SK-N-MC (cell line): Measurements from ENCODE around the gene IP6K2.

Source experiments
- EZH2 ChIP-seq: fragments of 200-600 bp; sonication (generic); IDR thresholded peaks from one replicate; pipeline ENCODE4 v1.6.1; 2017; ENCODE audit warnings: antibody characterized with exemption
- FOXP2 ChIP-seq: optimal IDR thresholded peaks from 2 replicates; pipeline ENCODE3; 2011; ENCODE audit warnings: mild to moderate bottlenecking, moderate library complexity; ENCODE audit not compliant: insufficient read depth; ENCODE audit errors: extremely low read length, control extremely low read depth
- POLR2AphosphoS5 ChIP-seq: IDR thresholded peaks from 2 replicates; pipeline ENCODE4 v1.6.1; 2012; ENCODE audit warnings: mild to moderate bottlenecking, low read depth, low read length, borderline replicate concordance

- TF ChIP-seq FOXP2: no peak
- TF ChIP-seq EZH2: no peak
- TF ChIP-seq POLR2AphosphoS5: no peak
Measured at GRCh38 chr3:48723725-48724124, 6.7 kb upstream of the IP6K2 start.
